Astrocyte of the hippocampus (primary cell): ENCODE data around the gene ZNF181.
"Not testable (repeated sequence)": the region's sequence is repeated elsewhere in the genome, so short reads cannot be mapped to it uniquely, and the experiment has no call there.

Experiments
- DNase-seq: peaks from one replicate; pipeline ENCODE4 v3.0.0; 2011; ENCODE audit warnings: low read depth, low spot score

The ZNF181 gene

GRCh38 chr19:34733746-34734536 lies at the start of gene ZNF181:
TSS of gene ZNF181 (plus strand) at chr19:34734243. CDS start at chr19:34735038, 795 bp downstream.
- DNase-seq: peak; percentile 95

GRCh38 chr19:34685266-34685665 lies 48.8 kb upstream of the ZNF181 start:
- not testable (repeated sequence) for DNase-seq

- DNase-seq: no peak
These were observed 47.6 kb upstream of the ZNF181 start for GRCh38 chr19:34686455-34686854.

GRCh38 chr19:34687348-34687747 lies 46.7 kb upstream of the ZNF181 start:
- DNase-seq: no peak

GRCh38 chr19:34688592-34688991 lies 45.5 kb upstream of the ZNF181 start:
- no peak for DNase-seq

DNA sequence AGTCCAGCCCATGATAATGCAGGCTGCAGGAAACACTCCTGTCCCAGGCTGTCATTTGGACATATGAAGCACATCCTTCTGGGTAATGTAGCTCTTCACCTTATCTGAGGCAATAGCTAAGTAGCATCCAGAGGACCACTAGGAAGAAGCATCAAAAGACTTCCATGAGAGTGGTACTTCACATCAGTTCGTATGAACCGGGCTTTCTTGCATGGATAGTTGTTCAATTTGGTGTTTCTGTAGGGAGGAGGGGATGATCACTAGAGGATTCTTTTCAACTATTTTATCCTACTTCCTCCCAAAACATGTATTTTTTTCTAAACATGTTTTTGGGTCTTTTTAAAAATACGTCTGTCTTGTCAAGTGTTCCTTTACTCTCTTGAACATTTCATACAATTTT lies 43.7 kb upstream of the ZNF181 start:
- no peak for DNase-seq

DNA sequence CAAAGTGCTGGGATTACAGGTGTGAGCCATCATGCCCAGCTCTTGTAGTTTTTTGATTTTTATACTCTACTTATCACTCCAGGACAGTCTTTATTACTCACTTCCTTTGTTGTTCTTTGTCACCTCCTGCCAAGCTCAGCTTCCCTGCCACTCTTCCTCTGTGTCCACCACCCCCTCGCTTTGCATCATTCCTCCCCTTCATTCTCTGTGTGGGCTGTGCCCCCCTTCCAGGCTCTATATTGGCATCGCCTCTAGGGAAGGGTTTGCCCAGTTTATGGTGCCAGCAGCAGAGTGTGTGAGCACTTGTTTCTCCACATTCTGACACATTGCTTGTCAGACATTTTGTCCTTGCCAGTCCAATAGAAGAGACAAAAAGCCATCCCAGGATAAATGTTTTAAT lies 41.5 kb upstream of the ZNF181 start:
- no peak for DNase-seq

DNA sequence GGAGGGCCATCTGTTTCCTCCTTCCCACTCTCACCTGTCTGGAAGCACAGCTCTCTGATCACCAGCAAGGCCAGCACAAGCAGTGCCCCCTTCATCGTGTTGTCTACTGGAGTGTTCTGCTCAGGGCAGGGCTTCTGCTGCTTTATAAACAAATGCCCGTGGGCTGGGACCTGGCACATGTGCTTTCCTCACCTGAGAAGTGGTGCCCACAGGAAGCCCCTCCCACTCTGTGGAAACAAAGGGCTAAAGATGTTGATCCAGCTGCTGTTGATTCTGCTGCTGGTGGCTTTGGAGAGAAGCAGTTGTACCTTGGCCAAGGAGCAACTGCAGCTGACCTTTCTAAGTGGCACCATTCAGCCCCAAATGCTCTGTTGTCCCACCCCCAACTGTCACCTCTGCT lies 26.4 kb upstream of the ZNF181 start:
- no peak for DNase-seq

GRCh38 chr19:34711890-34712289 lies 22.2 kb upstream of the ZNF181 start:
- DNase-seq: no peak

DNA sequence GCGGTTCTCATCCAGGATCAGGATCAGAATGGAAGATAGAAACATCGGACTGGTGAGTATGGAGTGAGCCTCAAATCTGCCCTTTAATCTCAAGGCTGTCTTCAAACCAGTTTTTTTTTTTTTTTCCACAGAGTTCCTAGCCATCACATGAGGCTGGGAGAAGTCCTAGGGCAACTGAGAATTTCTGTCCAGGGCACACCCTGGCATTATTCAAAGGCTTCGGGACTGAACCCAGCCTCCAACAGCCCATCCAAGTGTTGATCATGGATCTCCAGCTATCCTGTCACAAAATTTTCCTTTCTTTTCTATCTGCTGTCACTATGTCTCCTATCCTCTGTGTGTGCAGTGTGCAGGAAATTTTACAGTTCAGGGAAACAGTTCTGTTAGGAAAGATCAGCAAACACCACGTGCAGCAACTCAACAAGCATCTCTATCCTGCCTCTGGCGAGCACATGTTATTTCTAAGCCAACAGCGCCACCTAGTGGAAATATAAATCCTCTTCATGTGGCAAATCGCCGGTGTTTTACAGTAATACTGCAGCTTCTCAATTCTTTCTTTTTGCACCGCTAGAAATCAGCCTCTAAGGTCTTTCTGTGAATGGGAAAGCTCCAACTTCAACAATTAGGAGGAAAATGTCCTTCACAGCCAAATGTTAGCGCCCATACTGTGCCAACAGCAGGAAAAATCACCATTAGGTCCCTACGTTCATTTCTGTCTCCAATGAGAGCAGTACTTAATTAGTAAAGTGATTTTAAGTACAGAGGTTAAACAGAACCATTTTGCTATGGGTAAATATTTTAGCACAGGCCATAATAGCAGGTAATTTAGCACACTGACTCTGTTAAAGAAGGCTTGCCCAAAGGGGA lies 21.4 kb upstream of the ZNF181 start:
- DNase-seq: peak; percentile 82

- DNase-seq: no peak
These were observed 20.8 kb upstream of the ZNF181 start for GRCh38 chr19:34713262-34713637.

DNA sequence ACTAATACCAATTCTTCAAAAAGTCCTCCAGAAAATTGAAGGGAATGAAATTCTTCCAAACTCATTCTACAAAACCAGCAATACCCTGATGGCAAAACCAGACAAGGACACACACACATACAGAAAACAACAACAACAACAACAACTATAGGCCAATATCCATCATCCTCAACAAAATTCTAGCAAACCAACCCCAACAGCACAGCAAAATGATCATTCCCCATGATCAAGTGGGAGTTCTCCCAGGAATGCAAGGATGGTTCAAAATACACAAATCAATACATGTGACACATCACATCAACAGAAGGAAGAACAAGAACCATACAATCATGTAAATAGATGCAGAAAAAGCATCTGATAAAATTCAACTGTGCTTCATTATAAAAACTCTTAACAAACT lies 18.7 kb upstream of the ZNF181 start:
- no peak for DNase-seq

GRCh38 chr19:34722353-34722752 lies 11.7 kb upstream of the ZNF181 start:
- no peak for DNase-seq

DNA sequence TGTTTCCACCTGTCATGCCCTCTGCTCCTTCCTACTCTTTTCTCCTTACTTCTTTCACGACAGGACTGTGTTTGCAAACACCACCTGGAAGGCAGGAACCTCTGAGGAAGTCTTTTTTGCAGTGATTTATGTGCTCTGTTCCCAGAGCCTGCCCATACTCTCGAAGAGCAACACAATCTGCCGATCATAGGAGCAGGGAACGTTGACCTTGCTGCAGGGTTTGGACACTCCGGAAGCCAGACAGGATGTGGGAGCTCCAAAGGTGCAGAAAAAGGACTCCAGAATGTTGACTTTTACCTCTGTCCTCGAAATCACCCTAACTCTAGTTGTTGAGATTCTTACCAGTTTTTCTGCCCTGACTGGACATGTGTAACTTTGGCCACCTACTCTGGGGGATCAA lies 8.6 kb upstream of the ZNF181 start:
- no peak for DNase-seq

GRCh38 chr19:34731019-34731829 lies 2.8 kb upstream of the ZNF181 start:
- DNase-seq: no peak

- no peak for DNase-seq
These were observed 2.1 kb upstream of the ZNF181 start for GRCh38 chr19:34731964-34732363.

- no peak for DNase-seq
These were observed 1.3 kb upstream of the ZNF181 start for GRCh38 chr19:34732612-34733211.

GRCh38 chr19:34733266-34733745 lies 737 bp upstream of the ZNF181 start:
- no peak for DNase-seq

- no peak for DNase-seq
These were observed 577 bp downstream of the ZNF181 start for GRCh38 chr19:34734537-34735103.

- DNase-seq: no peak
These were observed 11.1 kb downstream of the ZNF181 start for GRCh38 chr19:34744896-34745690.
